Transverse colon (tissue), 4 donors: Measurements from ENCODE around the gene ZNF423. TPM values are rescaled to one million over a fixed set of nuclear protein-coding genes. Genes with fewer than 3 reads are reported as not detected.

Experiments used
- DNase-seq: peaks from one replicate; pipeline ENCODE4 v3.0.0-alpha.2; 2019
- H3K27ac ChIP-seq, 4 donors: fragments of 200-600 bp; sonication (generic); 2 replicates each; pipeline ENCODE4 v1.5.1; 2016 to 2018; ENCODE audit warnings: inconsistent platforms in 4 of 4
- H3K27me3 ChIP-seq: fragments of 200-600 bp; sonication (generic); 2 replicates; pipeline ENCODE4 v1.5.1; 2017; ENCODE audit warnings: inconsistent platforms
- H3K36me3 ChIP-seq, 4 donors: fragments of 200-600 bp; sonication (generic); 2 replicates each; pipeline ENCODE4 v1.5.1; 2017 to 2019; ENCODE audit warnings: inconsistent platforms in 4 of 4
- H3K4me1 ChIP-seq, 4 donors: fragments of 200-600 bp; sonication (generic); 2 replicates each; pipeline ENCODE4 v1.5.1; 2017 to 2020; ENCODE audit warnings: inconsistent platforms in 4 of 4
- H3K4me3 ChIP-seq, 4 donors: fragments of 200-600 bp; sonication (generic); 1 replicate in 1 of 4; 2 replicates in 3 of 4; pipeline versions ENCODE4 v1.5.1 to v1.6.1; 2017 to 2019; ENCODE audit warnings: inconsistent platforms in 4 of 4
- H3K9me3 ChIP-seq, 2 donors: fragments of 200-600 bp; sonication (generic); 2 replicates each; pipeline ENCODE4 v1.5.1; 2017 to 2019; ENCODE audit warnings: inconsistent platforms in 2 of 2
- EP300 ChIP-seq: sonication (generic); formaldehyde crosslinking; IDR thresholded peaks from one replicate; pipeline ENCODE4 v1.6.1; 2017; ENCODE audit warnings: antibody characterized with exemption, low read depth
- POLR2A ChIP-seq: fragments of 450-650 bp; IDR thresholded peaks from one replicate; pipeline ENCODE4 v1.6.1; 2016; ENCODE audit warnings: antibody characterized with exemption, mild to moderate bottlenecking, moderate library complexity
- POLR2AphosphoS5 ChIP-seq, 3 donors: sonication (generic); formaldehyde crosslinking; IDR thresholded peaks; one replicate each; pipeline ENCODE4 v1.6.1; 2016; ENCODE audit warnings: antibody characterized with exemption in 3 of 3
- WGBS, 2 donors: methylation state at CpG; one replicate each; pipeline ENCODE4 v1.1.5; 2018; ENCODE audit warnings: low coverage in 1 of 2; 5-methylcytosine and 5-hydroxymethylcytosine counted together
- in situ Hi-C, 4 donors: fragments of 200-750 bp; cut with MboI; loops; one replicate each; pipeline versions ENCODE4 v1.15.0 to v1.15.1; 2017; ENCODE audit warnings: low sequenced_read_pairs in 3 of 4, low pct_ligation_motif_present in 1 of 4, low pct_unique_long_range_greater_than_20kb in 1 of 4
- intact Hi-C: fragments of 100-400 bp; cut with DNase I; formaldehyde crosslinking; loops from one replicate; pipeline ENCODE4 v1.15.1; 2023; ENCODE audit warnings: low total_unique reads
- total RNA-seq, 4 donors: library from RNA; depleted of rRNA; stranded (reverse); fragments of >200 nt; gene quantifications; one replicate each; pipeline ENCODE4 v1.1.0, GENCODE V29; 2016
- TF ChIP-seq, protein P1 (sequence below), 5 experiments: fragments of 200-600 bp in 3 of 5; fragments of 450-650 bp in 2 of 5; sonication (generic) in 3 of 5; IDR thresholded peaks; 1 replicate in 2 of 5; 2 replicates in 3 of 5; pipeline ENCODE4 v1.5.1; 2016 to 2017; ENCODE audit warnings: antibody characterized with exemption in 5 of 5, inconsistent platforms in 3 of 5, mild to moderate bottlenecking in 2 of 5, moderate library complexity in 1 of 5

Gene ZNF423
- total RNA-seq, 4 donors from 2014 or later = 4.9 to 13.1 (median 7.2) TPM

GRCh38 chr16:49597796-49598195, 258.1 kb downstream of the ZNF423 start:
- intact Hi-C loops = no loop called here
- Histone ChIP-seq H3K9me3 (no peaks in the 10 kb centered on the region), H3K4me1 (peaks cover 0 to 19% (median 7%) of the 10 kb centered on the region in 4 donors), H3K4me3 (no peak overlapping the region), H3K27ac (no peak overlapping the region), H3K27me3 (no peaks in the 10 kb centered on the region), H3K36me3 (no peaks in the 10 kb centered on the region)
- WGBS, 2 donors = 79 to 92% methylated on average over 2 of the region's 2 CpGs
- no peak for DNase-seq
- in situ Hi-C loops = loop anchor here in 1 of 4 donors (25.0 kb wide), 1 partner anchor 185 kb away; no protein-coding TSS in a partner anchor
- no peak for TF ChIP-seq POLR2AphosphoS5 (IDR thresholded peaks at IDR 0.05)
- TF ChIP-seq, protein P1, sequence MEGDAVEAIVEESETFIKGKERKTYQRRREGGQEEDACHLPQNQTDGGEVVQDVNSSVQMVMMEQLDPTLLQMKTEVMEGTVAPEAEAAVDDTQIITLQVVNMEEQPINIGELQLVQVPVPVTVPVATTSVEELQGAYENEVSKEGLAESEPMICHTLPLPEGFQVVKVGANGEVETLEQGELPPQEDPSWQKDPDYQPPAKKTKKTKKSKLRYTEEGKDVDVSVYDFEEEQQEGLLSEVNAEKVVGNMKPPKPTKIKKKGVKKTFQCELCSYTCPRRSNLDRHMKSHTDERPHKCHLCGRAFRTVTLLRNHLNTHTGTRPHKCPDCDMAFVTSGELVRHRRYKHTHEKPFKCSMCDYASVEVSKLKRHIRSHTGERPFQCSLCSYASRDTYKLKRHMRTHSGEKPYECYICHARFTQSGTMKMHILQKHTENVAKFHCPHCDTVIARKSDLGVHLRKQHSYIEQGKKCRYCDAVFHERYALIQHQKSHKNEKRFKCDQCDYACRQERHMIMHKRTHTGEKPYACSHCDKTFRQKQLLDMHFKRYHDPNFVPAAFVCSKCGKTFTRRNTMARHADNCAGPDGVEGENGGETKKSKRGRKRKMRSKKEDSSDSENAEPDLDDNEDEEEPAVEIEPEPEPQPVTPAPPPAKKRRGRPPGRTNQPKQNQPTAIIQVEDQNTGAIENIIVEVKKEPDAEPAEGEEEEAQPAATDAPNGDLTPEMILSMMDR (IDR thresholded peaks at IDR 0.05) = no peak
- TF ChIP-seq POLR2A = no peak
- TF ChIP-seq EP300 = no peak

DNA sequence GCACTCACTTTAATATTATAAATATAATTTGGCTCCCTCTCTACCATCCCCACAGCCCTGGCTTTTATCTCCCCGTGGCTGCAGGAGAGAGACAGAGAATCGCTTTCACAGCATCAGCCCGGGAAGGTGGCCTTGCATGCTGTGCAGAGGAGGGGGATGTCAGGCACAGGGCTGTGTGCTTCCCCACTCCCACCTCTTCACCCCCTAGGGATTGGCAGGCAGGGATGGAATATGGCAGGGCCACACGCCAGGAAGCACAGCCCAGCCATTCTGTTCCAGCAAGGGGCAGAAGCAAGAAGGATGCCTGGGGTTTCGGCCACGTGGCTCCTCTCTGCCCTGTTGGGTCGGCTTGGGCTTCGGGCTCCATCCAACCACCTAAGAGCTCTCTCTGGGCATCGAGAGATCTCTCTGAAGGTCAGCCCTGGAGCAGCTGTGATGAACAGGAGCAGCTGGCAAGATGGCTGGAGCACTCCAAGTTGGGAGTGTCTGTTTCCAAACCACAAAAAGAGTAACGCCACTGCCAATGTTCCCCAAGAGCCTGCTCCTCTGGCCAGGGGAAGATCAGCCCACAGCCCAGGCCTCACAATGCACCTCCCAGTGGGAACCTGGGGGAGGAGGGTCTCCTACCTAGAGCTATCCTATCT, 259.1 kb downstream of the ZNF423 start:
- Histone ChIP-seq H3K9me3 (no peaks in the 10 kb centered on the region), H3K4me1 (peaks cover 0 to 19% (median 7%) of the 10 kb centered on the region in 4 donors), H3K36me3 (no peaks in the 10 kb centered on the region), H3K4me3 (no peak overlapping the region), H3K27ac (peak overlapping the region; percentile 3 to 40 (median 31)), H3K27me3 (no peaks in the 10 kb centered on the region)
- WGBS, 2 donors = 68 to 89% methylated on average over 3 to 10 of the region's 10 CpGs
- in situ Hi-C loops (loop anchor here in 1 of 4 donors (25.0 kb wide), 1 partner anchor 184 kb away; no protein-coding TSS in a partner anchor), intact Hi-C loops (no loop called here)
- no peak for DNase-seq
- TF ChIP-seq EP300 (no peak), POLR2A (no peak), POLR2AphosphoS5 (IDR thresholded peaks at IDR 0.05) (no peak)
- TF ChIP-seq, protein P1 (IDR thresholded peaks at IDR 0.05) = no peak

GRCh38 chr16:49596068-49596467, 259.8 kb downstream of the ZNF423 start:
- Histone ChIP-seq H3K27me3 (no peaks in the 10 kb centered on the region), H3K4me1 (peaks cover 0 to 19% (median 7%) of the 10 kb centered on the region in 4 donors), H3K9me3 (no peaks in the 10 kb centered on the region), H3K27ac (peak overlapping the region; percentile 3 to 40 (median 31)), H3K4me3 (peak overlapping the region in 1 of 4 donors; percentile 15), H3K36me3 (no peaks in the 10 kb centered on the region)
- no peak for DNase-seq
- intact Hi-C loops = no loop called here
- TF ChIP-seq POLR2AphosphoS5 (IDR thresholded peaks at IDR 0.05) (no peak), EP300 (no peak), POLR2A (no peak)
- TF ChIP-seq, protein P1 (IDR thresholded peaks at IDR 0.05) = no peak
- whole genome bisulfite sequencing, 2 donors = 18 to 21% methylated on average over 11 of the region's 11 CpGs
- in situ Hi-C loops = loop anchor here in 1 of 4 donors (25.0 kb wide), 1 partner anchor 184 kb away; no protein-coding TSS in a partner anchor

DNA sequence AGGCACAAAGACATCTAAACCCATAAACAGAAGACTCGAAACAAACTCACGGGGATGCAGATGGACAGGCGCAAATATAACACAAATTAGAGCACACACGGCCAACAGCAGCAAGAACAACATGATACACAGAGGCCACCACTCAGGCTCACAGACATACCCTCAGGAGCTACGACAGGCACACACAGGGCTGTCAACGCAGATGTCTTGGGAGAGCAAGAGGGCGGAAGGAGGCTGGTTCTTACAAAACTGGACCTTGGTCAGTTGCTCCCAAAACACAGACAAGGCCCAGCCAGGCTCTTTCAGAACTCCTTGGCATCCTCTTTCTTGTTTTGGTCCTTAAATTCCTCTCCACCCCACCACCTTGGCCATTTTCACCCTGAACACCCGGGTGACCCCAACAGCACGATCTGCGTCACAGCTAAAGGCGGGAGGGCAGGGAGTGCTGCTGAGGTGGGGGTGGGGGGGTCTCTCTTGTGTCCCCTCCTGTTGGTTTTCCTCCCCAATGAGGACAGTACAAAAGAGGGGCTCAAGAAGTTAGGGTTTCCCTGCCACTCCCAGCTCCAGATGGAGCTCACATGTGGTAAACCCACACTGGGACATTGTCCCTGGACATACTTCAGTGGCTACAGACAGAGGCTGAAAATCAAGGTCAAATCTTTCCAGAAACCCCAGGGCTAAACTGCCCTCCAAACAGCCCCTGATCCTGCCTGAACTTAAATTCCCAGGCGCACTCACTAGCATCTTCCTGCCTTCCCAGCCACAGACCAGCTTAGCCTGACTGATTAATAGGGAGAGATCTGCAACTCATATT, 261.0 kb downstream of the ZNF423 start:
- no peaks in the 10 kb centered on the region for H3K36me3 ChIP-seq
- no peaks in the 10 kb centered on the region for H3K27me3 ChIP-seq
- H3K4me3 ChIP-seq = no peak overlapping the region
- no peaks in the 10 kb centered on the region for H3K9me3 ChIP-seq
- intact Hi-C loops (no loop called here), in situ Hi-C loops (loop anchor here in 1 of 4 donors (25.0 kb wide), 1 partner anchor 183 kb away; no protein-coding TSS in a partner anchor)
- H3K4me1 ChIP-seq = peaks cover 0 to 19% (median 7%) of the 10 kb centered on the region in 4 donors
- 88 to 89% methylated on average over 7 to 12 of the region's 12 CpGs for WGBS, 2 donors
- no peak overlapping the region for H3K27ac ChIP-seq
- no peak for DNase-seq
- TF ChIP-seq POLR2A (no peak), EP300 (no peak), POLR2AphosphoS5 (IDR thresholded peaks at IDR 0.05) (no peak)
- TF ChIP-seq, protein P1 (IDR thresholded peaks at IDR 0.05) = no peak
